ENCODE results near the gene CKB.
"Not testable (repeated sequence)": the region's sequence is repeated elsewhere in the genome, so short reads cannot be mapped to it uniquely, and the experiment has no call there.

The CKB gene

DNA sequence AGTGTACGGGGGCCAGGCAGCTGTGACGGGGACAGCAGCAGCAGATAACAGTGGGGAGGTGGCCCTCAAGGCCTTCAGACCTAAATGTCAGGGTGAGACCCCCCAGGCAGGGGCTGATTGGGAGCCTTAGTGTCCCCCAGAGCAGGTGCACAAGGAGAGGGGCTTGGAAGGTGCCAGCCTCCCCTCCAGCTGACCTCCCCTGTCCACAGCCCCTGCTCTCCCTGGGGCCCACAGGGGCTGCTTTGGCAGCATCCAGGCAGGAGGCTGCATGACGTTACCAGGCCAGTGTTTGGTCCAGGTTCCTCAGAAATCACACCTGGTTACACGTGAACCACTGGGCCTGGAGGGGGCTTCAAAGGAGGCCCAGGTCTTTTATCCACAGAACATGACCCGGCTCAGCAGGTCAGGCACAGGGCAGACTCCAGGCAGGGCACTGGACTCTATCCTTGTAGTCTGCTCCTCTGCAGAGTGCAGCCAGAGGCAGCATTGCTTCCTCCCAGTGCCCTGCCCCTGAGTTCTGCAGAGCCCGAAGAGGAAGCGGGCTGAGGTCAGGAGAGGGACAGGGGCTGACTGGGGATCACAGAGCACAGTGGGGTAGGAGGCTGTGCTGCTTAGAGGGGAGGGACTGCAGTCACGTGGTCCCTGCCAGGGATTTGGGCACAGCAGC lies 3.8 kb upstream of the CKB start:
- in situ Hi-C loops (cut with MboI; ENCODE audit: low pct_unique_long_range_greater_than_20kb, low sequenced_read_pairs, unreplicated experiment): no loop called here
- TF ChIP-seq, protein P1, sequence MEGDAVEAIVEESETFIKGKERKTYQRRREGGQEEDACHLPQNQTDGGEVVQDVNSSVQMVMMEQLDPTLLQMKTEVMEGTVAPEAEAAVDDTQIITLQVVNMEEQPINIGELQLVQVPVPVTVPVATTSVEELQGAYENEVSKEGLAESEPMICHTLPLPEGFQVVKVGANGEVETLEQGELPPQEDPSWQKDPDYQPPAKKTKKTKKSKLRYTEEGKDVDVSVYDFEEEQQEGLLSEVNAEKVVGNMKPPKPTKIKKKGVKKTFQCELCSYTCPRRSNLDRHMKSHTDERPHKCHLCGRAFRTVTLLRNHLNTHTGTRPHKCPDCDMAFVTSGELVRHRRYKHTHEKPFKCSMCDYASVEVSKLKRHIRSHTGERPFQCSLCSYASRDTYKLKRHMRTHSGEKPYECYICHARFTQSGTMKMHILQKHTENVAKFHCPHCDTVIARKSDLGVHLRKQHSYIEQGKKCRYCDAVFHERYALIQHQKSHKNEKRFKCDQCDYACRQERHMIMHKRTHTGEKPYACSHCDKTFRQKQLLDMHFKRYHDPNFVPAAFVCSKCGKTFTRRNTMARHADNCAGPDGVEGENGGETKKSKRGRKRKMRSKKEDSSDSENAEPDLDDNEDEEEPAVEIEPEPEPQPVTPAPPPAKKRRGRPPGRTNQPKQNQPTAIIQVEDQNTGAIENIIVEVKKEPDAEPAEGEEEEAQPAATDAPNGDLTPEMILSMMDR (IDR thresholded peaks at IDR 0.05; ENCODE audit: extremely low read depth, insufficient read depth, missing control alignments): no peak
- no peak for DNase-seq (ENCODE audit: low spot score)

DNA sequence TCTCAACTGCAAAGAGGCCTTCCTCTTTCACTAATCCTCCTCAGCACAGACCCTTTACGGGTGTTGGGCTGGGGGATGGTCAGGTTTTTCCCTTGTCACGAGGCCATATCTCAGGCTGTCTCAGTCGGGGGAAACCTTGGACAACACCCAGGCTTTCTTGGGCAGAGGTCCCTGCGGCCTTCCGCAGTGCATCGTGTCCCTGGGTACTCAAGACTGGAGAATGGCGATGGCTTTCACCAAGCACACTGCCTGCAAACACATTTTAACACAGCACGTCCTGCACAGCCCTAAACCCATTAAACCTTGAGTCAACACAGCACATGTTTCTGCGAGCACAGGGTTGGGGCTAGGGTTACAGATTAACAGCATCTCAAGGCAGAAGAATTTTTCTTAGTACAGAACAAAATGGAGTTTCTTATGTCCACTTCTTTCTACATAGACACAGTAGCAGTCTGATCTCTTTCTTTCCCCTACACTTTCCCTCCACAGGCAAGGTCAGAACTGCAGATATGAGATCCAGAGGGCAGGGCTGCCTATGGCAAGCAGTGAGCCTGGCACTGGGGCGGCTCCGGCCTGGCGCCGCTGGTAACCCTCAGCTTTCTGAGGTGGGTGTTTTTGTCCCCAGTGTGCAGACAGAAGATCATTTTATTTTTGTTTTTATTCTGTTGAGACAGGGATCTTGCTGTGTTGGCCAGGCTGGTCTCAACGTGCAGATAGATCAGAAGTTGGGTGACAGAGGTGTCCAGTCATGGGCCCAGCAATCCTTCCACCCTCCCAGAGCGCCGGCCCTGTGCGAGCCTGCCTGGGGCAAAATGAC lies 3.0 kb upstream of the CKB start:
- in situ Hi-C loops (cut with MboI; ENCODE audit: low pct_unique_long_range_greater_than_20kb, low sequenced_read_pairs, unreplicated experiment); DNase-seq (ENCODE audit: low spot score): not testable (repeated sequence)

DNA sequence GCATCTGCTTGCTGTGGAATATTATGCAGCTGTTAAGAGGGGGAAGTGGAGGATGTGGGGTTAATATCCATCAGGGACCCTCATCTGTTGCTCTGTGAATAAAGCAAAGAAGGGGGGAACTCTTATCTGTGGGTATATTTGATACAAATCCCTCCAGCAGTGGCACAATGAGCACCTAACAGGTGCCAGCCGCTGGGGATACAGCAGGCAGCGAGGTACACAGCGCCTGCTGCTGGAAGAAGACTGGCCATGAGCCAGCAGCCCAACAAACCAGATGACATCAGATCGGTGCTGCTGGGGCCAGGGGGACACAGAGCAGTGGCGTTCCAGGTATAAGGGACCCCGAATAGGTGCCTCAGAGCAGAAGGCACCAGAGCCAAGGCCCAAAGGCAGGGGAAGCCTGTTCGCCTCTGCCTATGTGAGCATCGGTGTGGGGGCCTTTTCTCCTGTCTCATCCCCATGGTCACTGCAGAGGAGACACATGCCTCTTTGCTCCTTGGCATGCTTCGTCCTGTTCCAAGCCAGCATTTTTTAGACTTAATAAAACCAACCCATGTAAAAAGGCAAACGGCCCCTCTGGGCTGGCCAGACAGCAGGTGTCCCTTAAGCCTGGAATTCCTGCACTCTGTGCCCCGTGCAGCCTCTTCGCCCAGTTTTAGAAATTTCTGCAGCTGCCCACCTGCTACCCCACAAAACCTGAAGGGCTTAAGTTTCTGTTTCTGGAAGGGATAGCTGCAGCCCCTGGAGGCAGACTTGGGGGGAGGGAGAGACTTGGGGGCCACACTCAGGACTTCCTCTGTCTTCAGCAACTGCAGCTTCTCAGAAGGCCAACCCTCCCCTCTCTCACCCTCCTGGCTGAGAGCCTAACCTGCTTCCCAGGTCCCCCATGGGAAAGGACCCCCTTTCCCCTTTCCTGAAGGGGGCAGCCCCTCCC lies 1.6 kb upstream of the CKB start:
- in situ Hi-C loops (cut with MboI; ENCODE audit: low pct_unique_long_range_greater_than_20kb, low sequenced_read_pairs, unreplicated experiment): no loop called here
- TF ChIP-seq, protein P1 (IDR thresholded peaks at IDR 0.05; ENCODE audit: extremely low read depth, insufficient read depth, missing control alignments): no peak
- no peak for DNase-seq (ENCODE audit: low spot score)

DNA sequence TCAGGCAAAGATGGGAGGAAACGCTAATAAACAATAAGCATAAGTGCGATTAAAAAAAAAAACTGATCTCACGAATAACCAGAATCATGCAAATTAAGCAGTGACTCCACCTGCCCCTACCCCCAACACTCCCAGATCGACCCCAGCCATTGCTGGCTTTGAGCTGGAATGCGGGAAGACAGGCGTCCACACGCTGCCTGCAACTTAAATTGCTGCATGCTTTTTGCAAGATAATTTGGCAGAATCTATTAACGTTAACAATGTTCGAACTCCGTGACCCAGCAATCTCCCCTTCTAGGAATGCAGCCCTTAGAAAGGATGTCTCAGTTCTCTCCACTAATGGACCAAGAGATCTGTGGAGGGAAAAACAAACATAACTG lies 935 bp upstream of the CKB start:
- TF ChIP-seq, protein P1 (IDR thresholded peaks at IDR 0.05; ENCODE audit: extremely low read depth, insufficient read depth, missing control alignments): no peak
- in situ Hi-C loops (cut with MboI; ENCODE audit: low pct_unique_long_range_greater_than_20kb, low sequenced_read_pairs, unreplicated experiment): no loop called here
- DNase-seq (ENCODE audit: low spot score): no peak

DNA sequence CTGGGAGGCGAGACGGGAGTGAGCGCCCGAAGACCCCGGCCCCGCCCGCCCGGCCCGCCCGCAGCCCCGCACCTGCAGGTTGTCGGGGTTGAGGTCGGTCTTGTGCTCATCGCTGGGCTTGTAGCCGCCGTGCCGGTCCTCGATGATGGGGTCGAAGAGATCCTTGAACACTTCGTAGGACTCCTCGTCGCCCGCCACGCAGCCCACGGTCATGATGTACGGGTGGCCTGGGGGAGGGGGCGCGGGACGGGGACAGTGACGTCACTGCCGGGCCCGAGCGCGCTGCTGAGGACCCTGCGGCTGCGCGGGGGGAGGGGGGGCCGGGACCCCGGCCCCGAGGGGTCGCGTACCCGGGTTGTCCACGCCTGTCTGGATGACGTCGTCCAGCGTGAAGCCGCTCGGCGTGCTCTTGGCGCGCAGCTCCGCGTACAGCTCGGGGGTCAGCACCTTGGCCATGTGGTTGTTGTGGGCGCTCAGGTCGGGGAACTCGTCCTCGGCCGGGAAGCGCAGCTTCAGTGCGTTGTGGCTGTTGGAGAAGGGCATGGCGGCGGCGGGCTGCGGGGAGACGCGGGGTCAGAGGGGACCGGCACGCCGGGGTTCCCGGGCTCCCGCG lies 573 bp downstream of the CKB start:
- in situ Hi-C loops (cut with MboI; ENCODE audit: low pct_unique_long_range_greater_than_20kb, low sequenced_read_pairs, unreplicated experiment): no loop called here
- peak; percentile 68 for DNase-seq (ENCODE audit: low spot score)
- TF ChIP-seq, protein P1 (IDR thresholded peaks at IDR 0.05; ENCODE audit: extremely low read depth, insufficient read depth, missing control alignments): no peak

DNA sequence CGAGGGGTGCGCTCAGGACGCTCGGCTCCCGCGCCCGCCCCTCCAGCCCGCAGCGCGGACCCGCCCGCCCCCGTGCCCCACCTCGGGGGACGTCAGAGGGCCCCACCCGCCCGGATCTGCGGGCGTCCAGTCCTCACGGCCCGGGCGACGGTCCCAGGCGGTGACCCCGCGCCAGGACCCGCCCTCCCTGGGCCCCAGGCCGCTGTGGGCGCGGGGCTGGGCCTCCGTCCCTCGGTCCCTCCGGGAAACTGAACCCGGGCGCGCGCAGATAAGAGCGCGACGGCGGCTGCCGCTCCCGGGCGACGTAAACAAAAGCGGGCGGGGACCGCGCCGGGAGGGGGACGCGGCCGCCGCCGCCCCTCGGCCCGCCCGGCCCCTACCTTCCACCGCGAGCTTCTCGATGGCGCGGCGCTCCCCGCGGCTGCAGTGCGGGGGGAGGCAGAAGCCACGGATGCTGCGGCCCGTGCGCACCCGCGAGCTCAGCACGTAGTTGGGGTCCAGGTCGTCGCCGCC lies 1.1 kb downstream of the CKB start:
- in situ Hi-C loops (cut with MboI; ENCODE audit: low pct_unique_long_range_greater_than_20kb, low sequenced_read_pairs, unreplicated experiment): no loop called here
- TF ChIP-seq, protein P1 (IDR thresholded peaks at IDR 0.05; ENCODE audit: extremely low read depth, insufficient read depth, missing control alignments): no peak
- peak; percentile 61 for DNase-seq (ENCODE audit: low spot score)

Measured in GM13977 (cell line).